ENCODE measurements around the gene FDXR.
"Not testable (repeated sequence)": the region's sequence is repeated elsewhere in the genome, so short reads cannot be mapped to it uniquely, and the experiment has no call there.

Gene FDXR

DNA sequence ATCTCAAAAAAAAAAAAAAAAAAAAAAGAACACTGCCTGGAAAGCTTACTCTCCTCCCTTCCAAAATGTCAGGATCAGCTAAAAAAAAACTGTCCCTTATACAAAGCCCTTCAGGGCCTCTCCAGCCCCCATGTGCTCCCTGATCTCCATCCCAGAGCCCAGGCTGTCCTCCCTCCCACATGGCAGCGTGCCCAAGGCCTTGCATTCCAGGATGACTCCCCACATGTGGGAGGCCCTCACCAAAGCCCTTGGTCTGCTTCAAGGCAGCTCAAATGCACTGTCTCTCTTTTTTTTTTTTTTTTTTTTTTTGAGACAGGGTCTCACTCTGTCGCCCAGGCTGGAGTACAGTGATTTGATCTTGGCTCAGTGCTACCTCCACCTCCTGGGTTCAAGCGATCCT is 2.3 kb downstream of the FDXR start:
- no peak for DNase-seq

DNA sequence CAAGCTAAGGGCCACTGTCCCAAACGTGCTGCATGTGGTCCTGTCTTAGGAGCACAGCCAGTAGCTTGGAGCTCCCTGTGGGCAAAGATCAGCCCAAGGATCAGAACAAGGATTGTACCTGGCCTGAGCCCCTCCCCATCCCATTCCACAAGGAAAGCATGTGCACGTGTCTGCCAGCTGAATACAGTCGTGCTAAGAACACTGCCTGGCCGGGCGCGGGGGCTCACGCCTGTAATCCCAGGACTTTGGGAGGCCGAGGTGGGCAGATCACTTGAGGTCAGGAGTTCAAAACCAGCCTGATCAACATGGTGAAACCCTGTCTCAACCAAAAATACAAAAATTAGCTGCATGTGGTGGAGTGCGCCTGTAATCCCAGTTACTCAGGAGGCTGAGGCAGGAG is 2.8 kb downstream of the FDXR start:
- DNase-seq = not testable (repeated sequence)

DNA sequence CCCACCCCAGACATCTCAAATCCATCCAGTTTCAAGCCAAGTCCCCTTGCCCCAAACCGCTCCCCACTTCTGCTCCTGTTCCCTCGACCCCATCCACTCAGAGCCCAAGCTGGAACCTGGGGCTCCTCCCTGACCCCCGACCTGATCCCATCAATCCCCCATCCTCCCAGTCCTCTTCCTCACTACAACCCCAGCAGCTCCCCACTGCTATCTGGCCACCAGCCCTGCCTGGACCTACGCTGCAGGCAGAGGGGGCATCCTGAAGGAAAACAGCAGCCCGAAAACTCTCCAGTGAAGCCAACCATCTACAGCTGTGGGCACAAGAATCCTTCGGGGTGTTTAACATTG is 3.9 kb downstream of the FDXR start:
- no peak for DNase-seq

DNA sequence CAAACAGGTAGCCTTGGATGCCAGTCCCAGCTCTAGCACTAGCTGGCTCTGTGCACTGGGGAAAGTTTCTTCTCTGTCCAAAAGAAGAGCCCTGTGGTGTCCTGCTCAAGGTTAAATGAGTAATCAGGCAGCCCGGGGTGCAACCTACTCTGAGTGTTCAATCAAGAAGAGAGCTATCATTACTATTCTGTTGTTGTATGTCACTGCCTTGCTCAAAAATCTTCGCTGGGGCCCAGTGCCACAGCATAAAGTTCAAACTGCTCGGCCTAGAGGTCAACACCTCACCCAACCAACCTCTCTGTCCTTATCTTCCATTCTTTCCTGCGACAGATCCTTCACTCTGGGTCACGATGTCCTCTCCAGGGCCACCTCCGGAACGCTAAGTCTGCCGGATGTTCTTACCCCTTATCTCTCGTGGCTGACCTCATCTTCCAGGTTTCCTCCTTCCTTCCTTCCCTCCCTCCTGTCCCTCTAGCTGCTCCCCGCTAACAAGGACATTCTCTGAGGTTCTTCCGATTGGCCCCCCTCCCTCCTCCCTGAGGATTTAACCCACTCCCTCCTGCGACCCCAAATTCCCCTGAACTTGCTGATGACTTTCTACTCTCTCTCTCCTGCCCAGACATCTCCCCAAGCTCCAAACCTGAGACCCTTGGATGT is 4.4 kb downstream of the FDXR start:
- no peak for DNase-seq

DNA sequence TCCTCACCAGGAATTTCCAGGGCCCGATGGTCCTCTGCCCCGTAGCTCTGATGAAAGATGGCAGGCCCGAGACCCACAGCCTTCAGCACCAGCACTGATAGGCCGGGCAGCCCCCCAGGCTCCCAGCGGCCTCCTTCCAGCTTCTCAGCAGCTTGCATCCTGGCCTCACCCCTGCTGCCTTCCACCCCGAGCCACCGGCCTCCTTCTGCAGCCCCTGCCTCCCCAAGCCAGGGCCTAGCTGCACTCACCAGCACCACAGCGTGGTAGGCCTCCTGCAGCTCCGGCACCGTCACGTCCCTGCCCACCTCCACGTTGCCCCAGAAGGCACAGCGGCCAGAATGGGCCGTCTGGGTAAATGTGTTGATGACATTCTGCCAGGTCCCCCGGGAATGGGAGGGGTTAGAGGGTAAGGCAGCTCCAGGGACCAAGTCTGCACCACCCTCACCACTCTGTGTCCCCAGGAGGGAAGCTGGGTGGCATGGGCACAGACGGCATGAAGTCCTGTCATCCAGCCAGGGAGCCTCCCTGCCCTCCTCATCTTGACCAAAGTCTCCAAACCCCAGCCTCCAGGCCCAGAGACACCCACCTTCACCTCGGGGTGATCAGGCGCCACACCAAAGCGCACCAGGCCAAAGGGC is 6.5 kb downstream of the FDXR start:
- no peak for DNase-seq

DNA sequence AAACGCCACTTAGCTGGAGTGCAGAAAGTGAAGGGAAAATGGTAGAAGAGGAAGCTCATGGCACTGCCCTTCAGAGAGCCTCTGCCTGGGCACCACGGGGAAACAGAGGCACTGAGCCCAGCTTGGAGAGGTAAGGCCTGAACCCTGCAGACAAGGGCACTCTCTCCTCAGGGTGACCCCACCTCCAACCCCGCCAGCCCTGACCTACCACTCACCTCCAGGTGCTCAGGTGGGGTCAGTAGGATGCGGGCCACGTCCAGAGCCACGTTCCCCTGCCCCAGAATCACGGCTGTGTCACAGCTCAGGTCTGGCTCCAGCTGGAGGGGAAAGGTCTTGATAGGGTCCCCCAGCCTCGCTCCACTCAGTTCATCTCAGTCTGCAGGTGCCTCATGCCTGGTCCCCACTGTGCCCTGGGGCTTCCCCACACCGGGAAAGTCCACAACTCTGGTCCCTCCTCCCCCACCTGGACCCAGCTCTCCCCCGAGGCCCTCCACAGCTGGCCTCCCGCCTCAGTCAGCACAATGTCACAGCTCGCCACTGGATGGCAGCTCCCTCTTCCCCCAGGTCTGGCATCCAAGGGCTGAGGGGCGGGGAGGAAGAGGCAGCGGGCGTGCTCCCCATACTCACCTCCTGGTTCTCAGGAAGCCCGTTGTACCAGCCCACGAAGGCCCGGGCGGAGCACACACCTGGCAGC is 7.1 kb downstream of the FDXR start:
- no peak for DNase-seq

DNA sequence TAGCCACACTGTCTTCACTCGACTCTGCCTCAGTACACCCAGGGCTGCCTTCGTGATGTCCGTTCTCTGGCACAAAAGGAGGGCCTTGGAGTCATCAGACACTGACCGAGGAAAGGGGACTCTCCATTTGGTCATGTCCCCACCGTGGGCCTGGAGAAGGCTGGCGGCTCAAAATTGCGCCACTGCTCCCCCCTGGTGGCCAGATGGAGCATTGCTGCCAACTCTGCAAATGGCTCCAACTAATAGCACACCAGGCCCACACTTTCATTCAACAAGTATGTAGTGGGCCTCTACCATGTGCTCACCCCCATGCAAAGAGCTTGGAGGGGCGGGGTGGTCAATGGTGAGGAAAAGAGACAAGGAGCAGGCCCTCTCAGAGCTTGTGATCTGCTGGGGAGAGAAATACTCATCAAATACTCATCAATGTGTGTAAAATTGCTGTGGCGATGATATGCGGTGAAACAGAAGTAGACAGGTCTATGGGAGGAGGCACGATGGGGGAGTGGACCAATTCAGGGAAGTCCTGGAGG is 7.9 kb downstream of the FDXR start:
- DNase-seq = peak; percentile 16

DNA sequence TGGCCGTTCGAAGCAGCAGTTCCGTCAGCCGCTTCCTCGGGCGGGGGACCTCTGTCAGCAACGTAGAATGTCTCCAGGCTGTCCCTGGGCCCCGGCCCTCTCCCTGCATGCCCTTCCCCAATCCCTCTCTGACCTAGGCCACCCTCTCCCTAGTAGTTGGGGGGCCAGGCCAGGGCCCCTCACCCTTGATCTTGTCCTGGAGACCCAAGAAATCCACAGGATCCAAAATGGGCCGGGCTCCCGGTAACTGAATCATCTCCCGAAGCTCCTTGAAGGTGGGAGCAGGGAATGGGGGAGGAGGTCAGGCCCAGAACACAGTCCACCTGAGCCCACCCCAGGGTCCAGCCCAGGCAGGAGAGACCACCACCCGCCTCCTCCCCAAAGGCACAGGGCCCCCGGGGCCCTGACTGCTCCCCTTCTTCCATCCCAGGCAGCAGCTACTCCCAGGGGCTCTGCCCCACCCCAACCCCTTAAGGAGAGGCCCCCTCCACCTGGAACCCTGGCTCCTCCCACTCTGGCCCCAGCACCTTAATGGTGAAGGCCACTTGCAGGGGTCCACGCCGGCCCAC is 8.4 kb downstream of the FDXR start:
- DNase-seq = no peak

DNA sequence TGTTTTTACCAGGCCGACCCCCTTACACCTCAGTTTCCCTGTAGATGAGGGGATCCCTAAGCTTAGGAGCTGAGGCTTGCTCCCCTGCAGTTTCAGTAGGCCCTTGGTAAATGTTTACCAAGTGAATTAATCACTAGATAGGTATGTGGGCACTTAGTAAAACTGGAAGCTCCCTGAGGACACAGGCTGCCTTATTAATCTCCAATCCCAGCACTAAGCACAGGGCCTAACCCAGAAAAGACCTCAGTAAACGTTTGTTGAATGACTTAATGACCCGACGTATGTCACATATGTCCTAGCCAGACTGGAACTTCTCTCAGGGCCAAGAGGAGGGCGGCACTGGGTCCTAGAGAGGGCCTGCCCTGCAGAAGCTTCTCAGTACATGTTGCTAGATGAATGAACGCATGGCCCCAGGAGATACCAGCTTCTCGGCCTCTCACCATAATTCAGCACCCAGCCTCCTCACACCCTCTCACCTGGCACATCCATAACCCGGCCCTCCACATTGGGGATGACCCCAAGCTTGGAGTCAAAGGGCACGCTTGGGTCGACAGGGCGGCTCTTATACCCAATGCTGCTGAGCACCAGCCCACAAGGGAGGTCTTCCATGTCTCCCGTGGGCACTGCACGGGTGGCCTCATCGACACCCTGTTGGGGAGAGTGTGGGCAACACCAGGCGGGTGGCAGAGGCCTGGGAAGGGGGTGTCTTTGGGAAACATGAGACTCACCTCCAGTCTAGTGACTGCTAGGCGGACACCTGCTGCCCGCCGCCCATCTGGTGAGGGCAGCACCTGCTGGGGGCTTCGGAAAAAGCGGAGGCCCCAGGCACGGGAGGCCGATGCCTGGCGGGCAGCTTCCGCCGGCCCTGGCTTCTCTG is 9.1 kb downstream of the FDXR start:
- DNase-seq = no peak

DNA sequence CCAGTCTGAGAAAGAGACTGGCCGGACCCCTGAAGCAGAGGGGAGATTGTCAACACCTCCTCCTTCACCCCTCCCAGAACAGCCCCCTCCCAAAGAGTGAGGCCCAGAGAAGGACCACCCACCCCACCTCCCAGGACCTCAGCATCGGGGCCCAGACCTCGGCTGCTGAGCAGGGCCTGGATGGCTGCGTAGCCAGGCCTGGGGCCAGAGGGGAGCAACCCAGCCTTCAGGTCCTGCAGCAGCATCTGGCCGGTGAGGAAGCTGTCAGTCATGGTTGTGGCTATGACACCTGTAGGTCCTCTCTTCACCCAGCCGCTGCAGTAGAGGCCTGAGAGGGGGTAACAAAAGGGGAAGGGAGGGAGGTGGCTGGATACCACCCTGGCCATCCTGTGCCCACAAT is 9.9 kb downstream of the FDXR start:
- no peak for DNase-seq

DNA sequence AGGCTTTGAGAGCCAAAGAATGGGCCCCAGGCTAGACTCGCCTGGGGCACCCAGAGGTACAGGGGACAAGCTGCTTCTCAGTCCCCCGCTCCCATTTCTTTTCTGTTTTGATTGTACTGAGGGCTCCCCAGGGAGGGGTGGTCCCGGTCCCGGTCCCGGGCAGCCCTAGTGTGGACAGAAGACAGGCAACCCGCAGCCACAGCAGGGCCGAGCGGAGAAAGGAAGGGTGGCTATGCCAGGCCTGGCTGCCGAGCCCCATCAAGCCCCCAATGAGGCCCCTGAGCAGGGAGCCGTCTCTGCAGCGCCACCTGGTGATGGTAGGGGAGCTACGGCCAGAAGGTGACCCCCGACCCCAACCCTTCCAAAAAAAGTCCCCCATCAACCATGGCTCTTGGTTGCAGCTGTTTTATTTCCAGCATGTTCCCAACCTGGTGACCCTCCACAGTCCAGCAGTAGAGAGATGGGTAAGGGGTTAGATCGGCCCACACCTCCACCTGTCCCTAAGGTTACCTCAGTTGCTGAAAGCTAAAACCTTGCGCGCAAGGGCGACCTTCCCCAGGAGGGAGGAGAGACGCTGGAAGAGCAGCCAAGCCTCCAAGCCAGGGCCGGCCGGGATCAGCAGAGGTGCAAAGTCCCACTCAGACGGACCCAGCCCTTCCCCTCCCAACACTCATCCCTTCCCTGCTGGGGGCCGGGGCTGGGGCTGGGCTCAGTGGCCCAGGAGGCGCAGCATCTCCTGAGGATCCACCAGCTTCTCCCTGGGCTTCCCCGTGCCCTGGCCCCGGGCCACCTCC is 10.5 kb downstream of the FDXR start:
- no peak for DNase-seq

DNA sequence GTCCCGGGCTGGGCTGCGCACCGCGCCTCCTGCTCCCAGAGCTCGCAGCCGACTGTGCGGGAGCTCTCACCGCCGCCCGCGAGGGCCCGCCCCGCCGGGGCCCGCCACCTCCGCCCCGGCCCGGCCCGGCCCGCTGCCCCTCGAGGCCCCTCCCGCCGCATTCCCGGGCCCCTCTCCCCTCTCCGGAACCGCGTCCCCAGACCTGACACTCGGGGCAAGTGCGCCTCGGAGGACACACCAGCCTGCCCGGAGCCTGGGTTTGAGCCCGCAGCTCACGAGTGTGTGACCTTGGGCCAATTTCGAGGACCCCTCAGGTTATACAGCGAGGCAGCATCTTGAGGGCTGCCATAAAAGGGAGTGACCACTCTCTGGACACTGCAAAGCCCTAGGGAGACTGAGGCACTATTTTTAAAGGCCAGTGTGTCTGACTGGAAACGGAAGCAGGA is 11.1 kb downstream of the FDXR start:
- DNase-seq = no peak

DNA sequence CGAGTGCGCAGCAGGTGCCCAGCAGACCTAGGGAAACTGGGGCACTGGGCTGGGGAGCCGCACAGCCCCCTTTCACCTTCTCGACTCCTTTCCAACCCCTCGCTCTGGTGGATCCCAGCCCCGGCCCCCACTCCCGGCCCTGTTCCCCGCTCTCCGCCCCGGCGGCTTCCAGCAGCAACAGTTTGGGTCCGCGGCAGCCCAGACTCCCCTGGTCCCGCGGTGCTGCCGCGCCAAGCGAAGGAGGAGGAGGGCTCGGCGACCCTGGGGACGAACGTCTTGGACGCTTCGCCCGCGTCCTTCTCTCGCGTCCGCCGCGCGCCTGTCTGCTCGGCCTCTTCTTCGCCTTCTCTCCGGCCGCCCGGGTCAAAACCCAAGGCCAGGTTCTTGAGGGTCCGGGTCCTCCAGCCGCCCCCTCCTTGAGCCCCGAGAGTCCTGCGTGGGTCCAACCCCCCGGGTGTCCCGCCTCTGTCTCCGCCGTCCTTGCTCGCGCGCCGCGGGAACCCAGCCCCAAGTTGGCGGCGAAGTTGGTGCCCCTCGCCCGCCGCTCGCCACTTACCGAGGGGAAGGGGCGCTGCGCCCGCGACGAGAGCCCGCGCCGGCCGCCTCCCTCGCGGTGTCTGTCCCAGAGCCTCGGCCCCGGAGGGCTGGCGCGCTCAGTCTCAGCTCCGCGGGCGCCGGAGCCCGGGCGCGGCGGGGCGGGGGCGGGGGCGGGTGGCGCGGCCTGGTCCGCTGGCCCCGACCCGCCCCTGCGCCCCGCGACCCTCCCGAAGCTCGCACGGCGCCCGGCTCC is 11.7 kb downstream of the FDXR start:
- no peak for DNase-seq

DNA sequence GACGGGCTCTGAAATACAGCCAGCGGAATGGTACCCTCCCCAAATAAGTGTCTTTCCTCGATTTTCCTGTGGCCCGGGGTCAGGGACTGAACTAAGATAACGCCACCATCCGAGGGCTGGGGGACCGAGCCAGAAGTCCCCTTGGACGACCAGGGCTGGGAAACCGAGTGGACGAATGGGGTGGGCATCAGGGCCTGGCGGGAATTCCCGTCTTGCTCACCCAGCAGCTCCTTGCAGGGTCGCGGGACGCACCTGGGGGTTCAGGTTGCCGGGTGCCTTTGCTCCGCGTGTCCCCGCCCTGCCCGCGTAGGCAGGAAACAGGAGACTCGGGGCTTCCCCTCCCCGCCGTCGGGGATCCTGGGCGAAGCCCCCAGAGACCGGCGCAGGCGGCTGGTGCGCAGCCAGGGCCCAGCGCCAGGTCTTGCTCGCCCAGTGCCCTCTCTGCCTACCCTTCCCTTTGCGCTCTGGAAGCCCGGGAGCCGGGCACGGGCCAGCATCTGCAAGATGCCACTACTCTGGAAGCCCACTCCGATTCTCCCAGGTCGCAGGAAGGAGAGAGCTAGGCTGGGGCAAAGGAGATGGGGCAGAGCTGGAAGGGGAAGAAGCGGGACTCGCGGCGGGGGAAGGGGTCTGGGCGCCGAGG is 12.4 kb downstream of the FDXR start:
- DNase-seq = no peak

DNA sequence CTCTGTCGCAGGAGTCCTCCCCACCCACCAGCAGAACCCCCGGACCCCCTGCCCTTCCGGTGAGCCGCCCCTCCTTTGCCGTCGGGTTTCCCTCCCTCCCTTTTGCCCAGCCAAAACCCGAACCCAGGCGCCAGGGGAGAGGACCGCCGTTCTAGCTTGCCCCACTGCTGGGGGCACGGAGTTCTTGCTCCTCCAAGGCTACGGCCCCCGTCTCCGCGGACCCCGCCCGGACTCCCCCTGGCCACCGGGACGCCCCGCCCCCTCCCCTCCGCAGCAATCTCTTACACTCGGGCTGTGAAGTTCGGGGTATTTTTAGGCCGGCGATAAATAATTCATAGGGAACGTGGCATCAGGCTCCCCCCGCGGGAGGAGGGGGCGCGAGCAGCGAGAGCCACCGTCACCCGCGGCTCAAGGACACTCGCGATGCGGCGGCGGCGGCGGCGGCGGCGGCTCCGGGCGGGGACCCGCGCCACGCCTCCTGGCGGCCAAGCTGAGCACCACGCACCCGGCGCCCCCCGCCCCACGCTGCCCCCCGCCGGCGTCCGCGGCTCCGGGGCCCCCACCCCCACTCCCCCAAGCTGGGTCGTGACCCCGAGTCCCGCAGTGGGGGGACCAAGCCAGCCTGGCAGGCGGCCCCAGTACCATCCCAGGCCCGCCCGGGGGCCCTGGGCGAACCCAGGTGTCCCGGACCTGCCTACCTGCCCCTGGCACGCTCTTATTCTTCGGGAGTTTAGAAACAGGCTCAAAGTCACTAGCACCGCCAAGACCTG is 13.2 kb downstream of the FDXR start, which contains the start of gene GRIN2C:
TSS of gene GRIN2C (minus strand) at position 427 of the 770 bp plus-strand sequence. CDS start 4,793 bp downstream, outside the sequence.
- DNase-seq = no peak

DNA sequence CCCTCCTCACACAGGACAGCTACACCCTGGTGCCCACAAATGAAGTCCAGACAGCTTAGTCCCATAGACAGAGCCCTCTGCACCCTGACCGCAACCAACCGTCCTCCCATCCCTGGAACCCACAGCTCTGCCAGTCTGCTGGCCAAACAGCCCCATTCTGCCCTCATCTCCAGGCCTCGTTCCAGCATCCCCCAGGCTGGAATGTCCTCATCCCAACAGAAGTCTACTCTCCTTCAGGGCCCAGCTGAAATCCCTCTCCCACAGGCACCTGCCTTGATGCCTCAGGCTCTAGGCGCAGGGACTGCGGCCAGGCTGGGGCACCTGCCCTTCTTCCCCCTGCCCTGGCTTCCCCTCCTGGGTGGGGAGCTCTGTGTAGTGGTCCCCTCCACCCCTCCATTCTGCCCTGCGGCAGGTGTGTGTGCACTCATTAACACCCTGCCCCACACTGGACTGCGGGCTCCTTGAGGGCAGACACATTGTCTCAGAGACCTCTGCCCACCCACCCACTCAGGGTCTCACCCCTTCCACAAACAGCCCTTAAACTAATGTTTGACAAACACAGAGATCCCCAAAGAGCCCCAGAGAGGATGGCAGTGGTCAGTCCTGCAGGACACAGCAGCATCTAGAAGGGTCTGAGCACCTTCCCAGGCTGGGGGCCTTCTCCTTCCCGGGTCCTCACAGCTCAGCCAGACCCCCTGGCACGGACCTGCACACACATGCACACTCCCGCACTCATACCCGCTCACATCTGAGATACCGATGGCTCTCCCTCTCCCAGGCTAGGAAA is 13.9 kb downstream of the FDXR start:
- DNase-seq = no peak

DNA sequence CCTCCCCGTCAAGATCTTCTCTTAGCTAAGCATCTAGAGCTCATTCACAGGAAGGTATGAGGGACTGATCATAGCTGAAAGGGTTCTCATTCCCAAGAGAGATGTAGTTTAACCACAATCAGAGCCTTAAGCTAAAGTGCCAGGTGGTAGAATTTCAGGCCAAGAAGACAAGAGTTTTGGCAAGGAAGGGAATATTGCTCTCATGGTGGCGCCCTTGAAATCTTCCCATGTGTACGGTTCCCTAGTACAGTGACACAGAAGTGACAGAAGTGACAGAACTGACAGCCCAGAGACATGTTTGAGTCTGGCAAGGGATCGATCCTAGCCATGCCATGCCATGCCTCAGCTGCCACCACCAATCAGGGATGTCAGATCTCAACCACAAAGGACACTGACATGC is 15.6 kb downstream of the FDXR start:
- no peak for DNase-seq

DNA sequence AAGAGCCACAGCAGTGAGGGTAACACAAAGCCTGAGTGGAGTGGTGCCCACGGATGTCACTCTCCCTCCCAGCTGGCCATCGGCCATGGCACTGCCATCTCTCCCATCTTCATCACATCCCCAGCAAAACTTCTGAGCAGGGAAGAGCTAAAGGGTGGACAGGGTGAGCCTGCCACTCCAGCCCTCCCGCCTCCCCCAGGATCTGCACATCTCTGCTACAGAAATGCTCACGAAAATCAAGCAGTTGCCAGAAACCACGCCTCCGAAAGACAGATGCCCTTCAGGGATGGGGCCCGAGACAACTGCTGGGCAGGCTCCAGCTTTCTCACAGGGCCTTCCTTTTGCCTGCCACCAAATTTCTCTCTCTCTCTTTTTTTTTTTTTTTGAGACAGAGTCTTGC is 16.7 kb downstream of the FDXR start:
- DNase-seq = no peak

DNA sequence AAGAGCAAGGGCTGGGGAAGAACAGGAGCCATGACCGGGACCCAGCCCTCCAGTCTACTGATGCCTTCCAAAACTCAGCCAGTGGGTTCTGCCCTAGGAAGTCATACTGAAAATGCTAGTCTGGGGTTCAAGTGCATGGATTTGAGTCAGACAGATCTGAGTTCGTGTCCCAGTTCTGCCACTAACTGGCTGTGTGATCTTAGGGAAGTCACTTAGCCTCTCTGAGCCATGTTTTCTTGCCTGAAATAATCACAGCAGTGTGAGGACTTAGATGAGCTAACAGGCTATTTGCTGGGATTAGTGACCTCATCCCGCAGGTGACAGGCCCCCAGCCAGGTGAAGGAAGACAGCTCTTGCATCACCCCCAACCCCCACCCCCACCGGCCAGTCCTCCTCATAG is 17.5 kb downstream of the FDXR start:
- DNase-seq = no peak
